Activated T-helper 2 cell treated with anti-CD3 and anti-CD28 coated beads, Interferon-gamma antibody, Interleukin-2, Interleukin-4, amounts not matched to agents 10 μg/mL and 5 μg/mL and 100 μg/mL, durations not matched to agents 14 hours and 24 hours and 36 hours (primary cell): Measurements from ENCODE around the gene SKAP2. TPM values are rescaled to one million over a fixed set of nuclear protein-coding genes. Genes with fewer than 3 reads are reported as not detected.
A peak's percentile ranks its signal among the peaks of the same experiment; 100 is the strongest.

ENCODE experiments used
- DNase-seq: peaks from one replicate; pipeline ENCODE4 v3.0.0; 2021; ENCODE audit warnings: low spot score
- H3K27ac Mint-ChIP-seq: one replicate; pipeline ENCODE4 v1.8.0; 2021; ENCODE audit warnings: mixed read lengths
- H3K27me3 Mint-ChIP-seq: one replicate; pipeline ENCODE4 v1.8.0; 2021; ENCODE audit warnings: low read depth, mixed read lengths
- H3K36me3 Mint-ChIP-seq: one replicate; pipeline ENCODE4 v1.8.0; 2021; ENCODE audit warnings: low read depth, mixed read lengths
- H3K4me1 Mint-ChIP-seq: one replicate; pipeline ENCODE4 v1.8.0; 2021; ENCODE audit warnings: low read depth, mixed read lengths
- H3K4me3 Mint-ChIP-seq: one replicate; pipeline ENCODE4 v1.8.0; 2021; ENCODE audit warnings: low read depth, mild to moderate bottlenecking, moderate library complexity, mixed read lengths
- H3K9me3 Mint-ChIP-seq: one replicate; pipeline ENCODE4 v1.8.0; 2021; ENCODE audit warnings: mixed read lengths
- intact Hi-C: fragments of 100-400 bp; cut with micrococcal nuclease; formaldehyde crosslinking; loops from one replicate; pipeline ENCODE4 v1.15.1; 2023
- total RNA-seq: library from RNA; stranded (reverse); gene quantifications from 2 replicates; pipeline ENCODE4 v1.2.3, GENCODE V29; 2022

SKAP2 gene
- 8.2 and 9.2 TPM in 2 replicates for total RNA-seq

- Mint-ChIP-seq H3K27me3 (peaks cover 49% of the 10 kb centered on the region), H3K9me3 (peaks cover 3% of the 10 kb centered on the region), H3K36me3 (no peaks in the 10 kb centered on the region), H3K4me1 (peaks cover 15% of the 10 kb centered on the region), H3K27ac (peak within 1 kb of the TSS; percentile 65), H3K4me3 (peak within 1 kb of the TSS; percentile 92)
- intact Hi-C loops: loop anchor here (2.0 to 5.0 kb wide), 2 partner anchors 232 to 662 kb away; partner anchors contain the start of genes CBX3 and HNRNPA2B1
- DNase-seq: peak; percentile 86
Observed at GRCh38 chr7:26864309-26865093, at the start of gene SKAP2. Gene SKAP2, minus strand, starts transcription at chr7:26864590. Its CDS starts 161 bp downstream, at chr7:26864429.

- peaks cover 7% of the 10 kb centered on the region for H3K27me3 Mint-ChIP-seq
- intact Hi-C loops: no loop called here
- no peaks in the 10 kb centered on the region for H3K36me3 Mint-ChIP-seq
- H3K4me1 Mint-ChIP-seq: no peaks in the 10 kb centered on the region
- H3K4me3 Mint-ChIP-seq: no peak overlapping the region
- no peak for DNase-seq
- no peaks in the 10 kb centered on the region for H3K9me3 Mint-ChIP-seq
- no peak overlapping the region for H3K27ac Mint-ChIP-seq
Observed at GRCh38 chr7:26912933-26913536, 48.6 kb upstream of the SKAP2 start.

- Mint-ChIP-seq H3K4me3 (no peak overlapping the region), H3K36me3 (no peaks in the 10 kb centered on the region), H3K4me1 (no peaks in the 10 kb centered on the region), H3K27ac (no peak overlapping the region), H3K9me3 (no peaks in the 10 kb centered on the region), H3K27me3 (peaks cover 3% of the 10 kb centered on the region)
- DNase-seq: no peak
- intact Hi-C loops: no loop called here
Observed at GRCh38 chr7:26912338-26912737, 47.9 kb upstream of the SKAP2 start.

DNA sequence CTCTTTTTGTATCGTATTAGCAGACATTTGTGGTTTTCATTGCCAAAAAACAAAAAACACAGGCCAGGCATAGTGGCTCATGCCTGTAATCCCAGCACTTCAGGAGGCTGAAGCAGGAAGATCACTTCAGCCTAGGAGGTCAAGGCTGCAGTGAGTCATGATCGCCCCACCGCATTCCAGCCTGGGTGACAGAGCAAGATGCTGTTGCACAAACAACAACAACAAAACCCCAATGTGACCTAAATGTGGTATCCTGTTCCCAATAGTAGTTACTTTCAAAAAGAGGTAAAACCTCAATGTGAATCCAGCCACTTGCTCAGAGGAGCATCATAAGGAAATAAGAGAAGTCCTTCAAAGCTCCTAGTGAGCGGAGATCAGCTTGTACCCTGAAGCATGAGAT lies 45.8 kb upstream of the SKAP2 start:
- H3K9me3 Mint-ChIP-seq: no peaks in the 10 kb centered on the region
- intact Hi-C loops: no loop called here
- H3K27me3 Mint-ChIP-seq: peaks cover 8% of the 10 kb centered on the region
- H3K4me1 Mint-ChIP-seq: no peaks in the 10 kb centered on the region
- DNase-seq: no peak
- H3K4me3 Mint-ChIP-seq: no peak overlapping the region
- no peaks in the 10 kb centered on the region for H3K36me3 Mint-ChIP-seq
- H3K27ac Mint-ChIP-seq: no peak overlapping the region

GRCh38 chr7:26900251-26900650 lies 35.9 kb upstream of the SKAP2 start:
- H3K36me3 Mint-ChIP-seq: no peaks in the 10 kb centered on the region
- H3K27me3 Mint-ChIP-seq: peaks cover 3% of the 10 kb centered on the region
- intact Hi-C loops: no loop called here
- no peak for DNase-seq
- no peak overlapping the region for H3K27ac Mint-ChIP-seq
- no peak overlapping the region for H3K4me3 Mint-ChIP-seq
- no peaks in the 10 kb centered on the region for H3K4me1 Mint-ChIP-seq
- H3K9me3 Mint-ChIP-seq: no peaks in the 10 kb centered on the region

GRCh38 chr7:26899519-26899918 lies 35.1 kb upstream of the SKAP2 start:
- no peak for DNase-seq
- no peak overlapping the region for H3K27ac Mint-ChIP-seq
- intact Hi-C loops: no loop called here
- no peaks in the 10 kb centered on the region for H3K4me1 Mint-ChIP-seq
- H3K27me3 Mint-ChIP-seq: peaks cover 5% of the 10 kb centered on the region
- H3K9me3 Mint-ChIP-seq: no peaks in the 10 kb centered on the region
- H3K4me3 Mint-ChIP-seq: no peak overlapping the region
- H3K36me3 Mint-ChIP-seq: no peaks in the 10 kb centered on the region

DNA sequence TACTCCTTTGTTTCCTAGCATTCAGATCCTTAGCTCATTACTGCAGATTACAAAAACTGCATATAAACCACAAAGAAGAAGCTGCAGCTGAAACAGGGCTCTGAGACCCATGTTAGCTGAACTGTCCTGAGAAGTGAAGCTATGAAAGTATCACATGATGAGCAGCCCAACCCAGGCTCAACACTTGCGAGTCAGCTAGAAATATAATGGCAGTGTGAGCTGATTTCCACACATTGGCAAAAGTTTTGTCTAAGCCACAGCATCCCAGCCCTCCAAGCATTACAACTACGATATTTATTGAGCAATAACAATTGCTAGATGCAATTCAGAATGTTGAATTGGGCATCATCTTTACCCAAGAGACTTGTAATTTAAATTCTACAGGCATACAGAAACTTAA lies 34.5 kb upstream of the SKAP2 start:
- Mint-ChIP-seq H3K27me3 (peaks cover 5% of the 10 kb centered on the region), H3K36me3 (no peaks in the 10 kb centered on the region), H3K9me3 (no peaks in the 10 kb centered on the region), H3K27ac (no peak overlapping the region), H3K4me3 (no peak overlapping the region), H3K4me1 (no peaks in the 10 kb centered on the region)
- intact Hi-C loops: no loop called here
- DNase-seq: no peak

- Mint-ChIP-seq H3K4me1 (no peaks in the 10 kb centered on the region), H3K27ac (no peak overlapping the region), H3K36me3 (no peaks in the 10 kb centered on the region), H3K27me3 (peaks cover 5% of the 10 kb centered on the region), H3K4me3 (no peak overlapping the region), H3K9me3 (no peaks in the 10 kb centered on the region)
- DNase-seq: no peak
- intact Hi-C loops: no loop called here
Observed at GRCh38 chr7:26897928-26898327, 33.5 kb upstream of the SKAP2 start.

- Mint-ChIP-seq H3K4me1 (peaks cover 3% of the 10 kb centered on the region), H3K27ac (no peak overlapping the region), H3K27me3 (peaks cover 7% of the 10 kb centered on the region), H3K4me3 (no peak overlapping the region), H3K9me3 (no peaks in the 10 kb centered on the region), H3K36me3 (no peaks in the 10 kb centered on the region)
- no peak for DNase-seq
- intact Hi-C loops: no loop called here
Observed at GRCh38 chr7:26891400-26892350, 27.3 kb upstream of the SKAP2 start.

DNA sequence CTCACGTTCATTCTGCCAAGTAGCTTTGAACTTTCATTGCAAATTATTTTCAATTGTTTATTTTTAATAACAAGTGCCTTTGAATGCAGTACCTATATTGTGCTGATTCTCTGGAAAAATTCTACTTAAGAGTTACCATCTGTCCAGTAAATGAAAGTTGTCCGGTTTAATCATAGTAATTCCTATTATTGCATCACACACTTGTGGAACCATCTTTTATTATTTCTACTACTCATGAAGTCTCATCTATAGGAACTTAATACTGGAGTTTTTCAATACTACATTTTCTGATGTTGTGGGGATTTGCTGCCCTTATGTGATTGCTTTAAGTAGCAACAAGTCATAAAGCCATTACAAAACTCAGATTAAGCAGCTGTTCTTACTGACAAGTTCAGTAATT lies 16.5 kb upstream of the SKAP2 start:
- intact Hi-C loops: no loop called here
- DNase-seq: no peak
- Mint-ChIP-seq H3K4me3 (no peak overlapping the region), H3K36me3 (no peaks in the 10 kb centered on the region), H3K27ac (no peak overlapping the region), H3K4me1 (no peaks in the 10 kb centered on the region), H3K9me3 (peaks cover 17% of the 10 kb centered on the region), H3K27me3 (peaks cover 10% of the 10 kb centered on the region)

DNA sequence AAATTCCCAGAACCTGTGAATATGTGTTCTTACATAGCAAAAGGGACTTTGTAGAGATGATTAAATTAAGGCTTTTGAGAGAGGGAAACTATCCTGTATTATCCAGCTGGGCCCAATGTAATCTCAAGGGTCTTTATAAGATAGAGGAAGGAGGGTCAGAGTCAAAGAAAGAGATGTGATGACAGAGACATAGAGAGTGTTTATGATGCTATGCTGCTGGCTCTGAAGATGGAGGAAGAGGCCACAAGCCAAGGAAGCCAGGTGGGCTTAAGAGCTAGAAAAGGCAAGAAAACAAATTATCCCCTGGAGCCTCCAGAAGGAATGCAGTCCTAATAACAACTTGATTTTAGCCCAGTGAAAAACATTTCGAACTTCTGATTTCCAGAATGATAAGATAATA lies 15.3 kb upstream of the SKAP2 start:
- H3K27ac Mint-ChIP-seq: no peak overlapping the region
- DNase-seq: no peak
- no peaks in the 10 kb centered on the region for H3K36me3 Mint-ChIP-seq
- no peak overlapping the region for H3K4me3 Mint-ChIP-seq
- H3K27me3 Mint-ChIP-seq: peaks cover 10% of the 10 kb centered on the region
- intact Hi-C loops: no loop called here
- peaks cover 6% of the 10 kb centered on the region for H3K9me3 Mint-ChIP-seq
- H3K4me1 Mint-ChIP-seq: no peaks in the 10 kb centered on the region

- Mint-ChIP-seq H3K9me3 (peaks cover 3% of the 10 kb centered on the region), H3K27ac (no peak overlapping the region), H3K4me3 (no peak overlapping the region), H3K27me3 (peaks cover 31% of the 10 kb centered on the region), H3K4me1 (peaks cover 8% of the 10 kb centered on the region), H3K36me3 (no peaks in the 10 kb centered on the region)
- no peak for DNase-seq
- intact Hi-C loops: no loop called here
Observed at GRCh38 chr7:26868841-26869495, 4.6 kb upstream of the SKAP2 start.
